HG02970 (cell line): ENCODE data around the gene CCDC78.

Experiments used
- ATAC-seq: cut with Tn5 transposase; IDR thresholded peaks from one replicate; pipeline ENCODE4 v1.9.1; 2021; ENCODE audit warnings: mild to moderate bottlenecking, moderate library complexity, moderate number of reproducible peaks; ENCODE audit not compliant: unreplicated experiment, low FRiP score

The CCDC78 gene

DNA sequence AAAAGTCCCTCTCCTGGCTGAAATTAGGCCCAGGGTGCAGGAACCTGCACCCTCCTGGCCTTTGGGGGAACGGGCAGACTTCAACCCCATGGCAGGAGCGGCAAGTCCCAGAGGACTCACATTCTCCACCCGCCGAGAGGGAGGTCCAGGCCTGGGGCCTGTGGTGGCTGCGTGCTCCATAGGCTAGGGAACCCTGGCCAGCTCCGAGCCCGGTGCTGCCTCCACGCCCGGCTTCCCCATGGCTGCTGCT lies 130 bp downstream of the CCDC78 start:
- ATAC-seq: no peak

- ATAC-seq: no peak
These were observed 618 bp downstream of the CCDC78 start for GRCh38 chr16:725463-726187.

DNA sequence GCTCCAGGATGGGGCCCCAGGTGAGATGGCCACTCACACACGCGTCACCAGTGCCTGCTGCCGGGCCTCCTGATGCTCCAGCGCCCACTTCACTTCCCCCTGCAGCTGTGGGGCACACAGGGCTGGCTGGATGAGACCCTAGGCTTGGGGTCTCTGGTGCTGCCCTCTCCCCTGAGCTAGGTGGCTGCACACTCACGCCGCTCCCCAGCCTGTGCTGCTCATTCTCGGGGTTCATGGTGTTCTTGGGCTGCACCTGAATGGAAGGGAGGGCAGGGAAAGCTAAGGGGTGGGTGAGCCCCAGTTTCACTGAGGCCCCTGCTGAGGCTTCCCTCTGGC lies 1.2 kb downstream of the CCDC78 start:
- no peak for ATAC-seq

GRCh38 chr16:724188-725040 lies 1.8 kb downstream of the CCDC78 start:
- ATAC-seq: no peak

GRCh38 chr16:723695-724094 lies 2.5 kb downstream of the CCDC78 start:
- ATAC-seq: no peak

DNA sequence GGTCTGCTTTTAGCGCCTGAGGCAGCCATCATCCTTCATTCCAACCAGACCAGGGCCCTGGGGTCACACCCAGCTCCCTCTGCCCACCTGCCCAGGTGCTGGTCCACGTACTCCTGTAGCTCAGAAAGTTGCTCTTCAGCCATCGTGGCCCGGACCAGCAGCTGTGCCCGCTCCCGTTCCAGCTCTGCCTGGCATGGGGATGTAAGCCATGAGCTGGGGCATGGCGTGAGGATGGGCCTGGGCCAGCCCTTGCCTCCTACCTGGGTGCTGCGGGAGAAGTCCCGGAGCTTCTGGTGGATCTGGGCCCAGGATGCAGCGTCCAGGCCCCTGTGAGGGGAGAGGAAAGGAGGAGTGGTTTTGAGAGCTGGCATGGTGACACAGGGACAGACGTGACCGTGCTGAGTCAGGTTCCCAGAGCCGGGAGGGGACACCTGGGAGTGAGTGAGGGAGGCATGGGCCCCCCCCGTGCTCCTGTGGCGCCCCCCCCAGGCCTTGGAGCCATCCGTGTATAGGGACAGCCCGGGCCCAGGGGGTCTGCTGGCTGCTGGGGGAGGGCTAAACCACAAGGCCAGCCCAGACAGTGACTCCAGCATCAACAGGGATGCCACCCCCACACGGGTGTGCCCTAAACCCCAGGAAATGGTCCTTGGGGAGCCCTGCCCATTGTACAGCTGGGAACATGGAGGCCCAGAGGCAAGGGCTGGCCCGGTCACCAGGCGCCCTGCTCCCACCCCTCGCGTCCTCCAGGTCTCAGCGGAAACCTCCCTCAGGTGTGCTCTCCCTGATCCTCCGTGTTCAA lies 3.2 kb downstream of the CCDC78 start:
- ATAC-seq: no peak

GRCh38 chr16:721765-722540 lies 4.3 kb downstream of the CCDC78 start:
- no peak for ATAC-seq

GRCh38 chr16:720990-721764 lies 5.1 kb downstream of the CCDC78 start, which contains the start of gene ANTKMT:
TSS of gene ANTKMT (plus strand) at chr16:721146. CDS start at chr16:721275, 129 bp downstream.
- ATAC-seq: peak; percentile 67

DNA sequence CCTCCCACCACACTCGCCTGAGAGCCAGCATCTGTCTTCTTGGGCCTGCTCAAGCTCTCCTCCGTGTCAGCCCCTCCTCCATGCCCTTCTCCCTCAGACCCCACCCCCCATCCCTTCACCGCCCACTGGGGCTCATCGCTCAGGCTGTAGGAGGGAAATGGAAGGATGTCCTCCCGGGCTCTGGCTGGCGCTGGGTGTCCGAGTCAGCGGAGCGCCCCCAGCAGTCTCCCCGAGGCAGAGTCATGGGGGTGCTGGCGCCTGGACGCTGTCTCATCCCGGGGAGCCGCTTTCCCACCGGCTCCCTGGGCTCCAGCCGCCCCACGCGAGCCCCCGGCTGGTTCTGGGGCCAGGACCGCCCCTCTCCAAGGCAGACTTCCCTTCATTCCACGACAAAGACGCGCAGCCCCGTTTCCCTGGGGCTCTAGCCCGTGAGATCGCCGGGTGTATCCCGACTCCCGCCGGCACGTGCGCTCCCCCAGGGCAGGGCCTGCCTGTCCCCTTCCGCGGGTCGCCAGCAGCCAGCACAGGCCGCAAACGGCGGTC lies 5.7 kb downstream of the CCDC78 start:
- ATAC-seq: peak; percentile 11

DNA sequence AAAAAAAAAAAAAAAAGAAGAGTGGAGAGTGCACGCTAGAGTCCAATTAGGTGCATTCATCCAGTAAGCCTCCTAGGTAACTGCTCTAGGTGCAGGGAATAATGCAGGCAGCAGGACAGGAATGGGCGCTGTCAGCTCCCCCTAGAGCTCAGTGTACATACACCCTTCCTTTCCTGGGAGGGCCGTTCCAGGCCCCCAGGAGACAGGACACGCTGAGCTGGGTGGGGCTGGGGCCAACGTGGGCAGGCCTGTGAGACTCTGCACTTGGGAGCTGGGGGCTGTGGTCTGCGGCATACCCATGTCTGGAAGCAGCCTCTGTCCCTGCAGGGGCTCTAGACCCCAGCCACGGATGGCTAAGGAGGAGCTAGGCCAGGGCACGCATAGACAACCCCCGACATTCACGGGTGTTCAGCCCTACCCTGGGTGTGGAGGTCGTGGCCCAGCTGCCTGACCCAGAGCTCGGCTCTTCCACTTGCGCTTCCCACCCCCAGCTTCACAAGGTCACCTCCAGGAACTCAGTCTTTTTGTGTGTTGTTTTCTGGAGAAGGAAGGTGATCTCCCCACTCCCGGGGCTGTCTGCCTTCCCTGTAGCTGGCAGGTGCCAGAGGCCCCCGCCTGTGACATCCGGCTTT lies 6.3 kb downstream of the CCDC78 start:
- no peak for ATAC-seq

- no peak for ATAC-seq
These were observed 7.3 kb downstream of the CCDC78 start for GRCh38 chr16:718922-719321.

DNA sequence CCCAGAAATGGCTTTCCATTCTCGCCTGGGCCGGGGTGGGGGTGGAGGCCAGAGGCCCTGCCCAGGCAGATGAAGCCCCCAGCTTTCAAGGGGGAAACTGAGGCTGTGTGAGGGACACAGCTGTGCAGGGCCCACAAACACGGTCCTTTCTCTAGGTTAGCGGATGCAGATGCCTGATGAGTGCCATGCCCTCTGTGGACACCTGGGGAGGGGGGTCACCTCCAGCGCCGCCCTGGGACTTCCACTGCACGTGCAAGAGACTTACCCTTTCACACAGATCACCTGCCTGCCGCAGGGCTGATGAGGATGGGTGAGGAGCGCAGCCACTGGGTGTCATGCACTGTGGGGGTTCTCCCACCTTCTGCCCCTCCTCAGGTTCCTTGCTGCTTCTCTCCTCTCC lies 7.9 kb downstream of the CCDC78 start:
- no peak for ATAC-seq

GRCh38 chr16:717450-718245 lies 8.6 kb downstream of the CCDC78 start:
- ATAC-seq: no peak

- no peak for ATAC-seq
These were observed 9.4 kb downstream of the CCDC78 start for GRCh38 chr16:716768-717325.

DNA sequence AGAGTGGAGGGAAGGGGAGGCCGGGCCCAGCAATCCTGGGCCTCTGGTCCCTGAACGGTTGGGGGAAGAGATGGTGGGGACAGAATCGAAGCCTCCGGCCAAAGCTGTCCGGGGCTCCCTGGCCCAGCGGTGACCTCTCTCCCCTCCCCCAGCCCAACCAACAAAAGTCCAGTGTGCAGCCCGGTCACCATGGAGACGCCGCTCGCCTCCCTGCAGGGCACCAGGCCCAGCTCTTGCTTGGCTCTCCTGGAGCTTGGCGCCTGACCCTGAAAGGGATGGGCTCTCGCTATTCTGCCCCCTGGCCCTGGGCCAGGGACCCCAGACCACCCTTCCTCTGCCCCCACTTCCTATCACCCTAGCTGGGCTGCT lies 10.1 kb downstream of the CCDC78 start:
- no peak for ATAC-seq

DNA sequence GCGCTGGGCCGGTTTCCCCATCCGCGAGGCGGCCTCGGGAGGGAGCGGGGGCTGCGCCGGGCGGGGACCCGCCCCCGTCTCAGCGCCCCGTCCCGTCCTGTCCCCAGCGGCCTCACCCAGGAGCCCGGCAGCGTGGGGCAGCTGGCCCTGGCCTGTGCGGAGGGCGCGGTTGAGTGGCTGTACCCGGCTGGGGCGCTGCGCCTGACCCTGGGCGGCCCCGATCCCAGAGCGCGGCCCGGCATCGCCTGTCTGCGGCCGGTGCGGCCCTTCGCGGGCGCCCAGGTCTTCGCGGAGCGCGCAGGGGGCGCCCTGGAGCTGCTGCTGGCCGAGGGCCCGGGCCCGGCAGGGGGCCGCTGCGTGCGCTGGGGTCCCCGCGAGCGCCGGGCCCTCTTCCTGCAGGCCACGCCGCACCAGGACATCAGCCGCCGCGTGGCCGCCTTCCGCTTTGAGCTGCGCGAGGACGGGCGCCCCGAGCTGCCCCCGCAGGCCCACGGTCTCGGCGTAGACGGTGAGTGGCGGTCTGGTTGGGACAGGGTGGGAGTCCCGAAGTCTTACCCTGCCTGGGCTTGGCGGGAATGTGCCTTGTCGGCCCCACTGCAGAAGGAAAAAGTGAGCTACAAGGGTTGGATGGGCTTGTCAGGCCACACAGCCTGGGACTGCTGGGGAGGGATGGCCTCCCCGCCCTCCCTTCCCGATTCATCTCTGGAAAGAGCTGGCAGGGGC lies 10.6 kb downstream of the CCDC78 start:
- peak; percentile 13 for ATAC-seq
